ENCODE results near the gene TMEM88. TPM values are rescaled to one million over a fixed set of nuclear protein-coding genes. Genes with fewer than 3 reads are reported as not detected.

The TMEM88 gene
- total RNA-seq, 1 donor from 2014 or later = not detected

- no peak overlapping the region for H3K4me3 ChIP-seq (ENCODE audit: low read depth, low read length)
- TF ChIP-seq, protein P1, sequence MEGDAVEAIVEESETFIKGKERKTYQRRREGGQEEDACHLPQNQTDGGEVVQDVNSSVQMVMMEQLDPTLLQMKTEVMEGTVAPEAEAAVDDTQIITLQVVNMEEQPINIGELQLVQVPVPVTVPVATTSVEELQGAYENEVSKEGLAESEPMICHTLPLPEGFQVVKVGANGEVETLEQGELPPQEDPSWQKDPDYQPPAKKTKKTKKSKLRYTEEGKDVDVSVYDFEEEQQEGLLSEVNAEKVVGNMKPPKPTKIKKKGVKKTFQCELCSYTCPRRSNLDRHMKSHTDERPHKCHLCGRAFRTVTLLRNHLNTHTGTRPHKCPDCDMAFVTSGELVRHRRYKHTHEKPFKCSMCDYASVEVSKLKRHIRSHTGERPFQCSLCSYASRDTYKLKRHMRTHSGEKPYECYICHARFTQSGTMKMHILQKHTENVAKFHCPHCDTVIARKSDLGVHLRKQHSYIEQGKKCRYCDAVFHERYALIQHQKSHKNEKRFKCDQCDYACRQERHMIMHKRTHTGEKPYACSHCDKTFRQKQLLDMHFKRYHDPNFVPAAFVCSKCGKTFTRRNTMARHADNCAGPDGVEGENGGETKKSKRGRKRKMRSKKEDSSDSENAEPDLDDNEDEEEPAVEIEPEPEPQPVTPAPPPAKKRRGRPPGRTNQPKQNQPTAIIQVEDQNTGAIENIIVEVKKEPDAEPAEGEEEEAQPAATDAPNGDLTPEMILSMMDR (IDR thresholded peaks at IDR 0.05; ENCODE audit: insufficient read depth, low read length, severe bottlenecking) = no peak
- no peak for DNase-seq (ENCODE audit: low read depth)
- no peak for FAIRE-seq
- H3K36me3 ChIP-seq (ENCODE audit: control insufficient read depth, insufficient read depth, low read length) = peaks cover 51% of the 10 kb centered on the region
- H3K27me3 ChIP-seq (ENCODE audit: control insufficient read depth, insufficient read depth, low read length) = no peaks in the 10 kb centered on the region
These were observed 38.5 kb downstream of the TMEM88 start for GRCh38 chr17:7893187-7893880.

- H3K36me3 ChIP-seq (ENCODE audit: control insufficient read depth, insufficient read depth, low read length) = peaks cover 60% of the 10 kb centered on the region
- H3K4me3 ChIP-seq (ENCODE audit: low read depth, low read length) = no peak overlapping the region
- TF ChIP-seq, protein P1 (IDR thresholded peaks at IDR 0.05; ENCODE audit: insufficient read depth, low read length, severe bottlenecking) = no peak
- FAIRE-seq (no peak), DNase-seq (ENCODE audit: low read depth) (no peak)
- H3K27me3 ChIP-seq (ENCODE audit: control insufficient read depth, insufficient read depth, low read length) = no peaks in the 10 kb centered on the region
These were observed 39.4 kb downstream of the TMEM88 start for GRCh38 chr17:7894226-7894625.

DNA sequence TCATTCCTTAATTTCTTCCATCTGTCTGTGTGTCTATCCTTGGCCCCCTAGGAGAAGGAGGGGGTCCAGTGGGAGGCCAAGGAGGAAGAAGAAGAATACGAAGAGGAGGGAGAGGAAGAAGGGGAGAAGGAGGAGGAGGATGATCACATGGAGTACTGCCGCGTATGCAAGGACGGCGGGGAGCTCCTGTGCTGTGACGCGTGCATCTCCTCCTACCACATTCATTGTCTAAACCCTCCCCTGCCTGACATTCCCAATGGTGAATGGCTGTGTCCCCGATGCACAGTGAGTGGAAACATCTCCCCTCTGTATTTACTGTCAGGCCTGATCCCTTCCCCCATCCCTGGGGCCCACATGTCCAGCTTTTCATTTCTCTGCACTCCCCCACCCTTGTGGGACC is 40.0 kb downstream of the TMEM88 start:
- FAIRE-seq (no peak), DNase-seq (ENCODE audit: low read depth) (no peak)
- peaks cover 61% of the 10 kb centered on the region for H3K36me3 ChIP-seq (ENCODE audit: control insufficient read depth, insufficient read depth, low read length)

GRCh38 chr17:7897090-7897489 is 42.2 kb downstream of the TMEM88 start:
- no peak for FAIRE-seq
- no peak overlapping the region for H3K4me3 ChIP-seq (ENCODE audit: low read depth, low read length)
- TF ChIP-seq, protein P1 (IDR thresholded peaks at IDR 0.05; ENCODE audit: insufficient read depth, low read length, severe bottlenecking) = no peak
- peaks cover 63% of the 10 kb centered on the region for H3K36me3 ChIP-seq (ENCODE audit: control insufficient read depth, insufficient read depth, low read length)
- H3K27me3 ChIP-seq (ENCODE audit: control insufficient read depth, insufficient read depth, low read length) = no peaks in the 10 kb centered on the region
- no peak for DNase-seq (ENCODE audit: low read depth)

More for the DNA sequence above, 40.0 kb downstream of the TMEM88 start:
- no peaks in the 10 kb centered on the region for H3K27me3 ChIP-seq (ENCODE audit: control insufficient read depth, insufficient read depth, low read length)
- TF ChIP-seq, protein P1 (IDR thresholded peaks at IDR 0.05; ENCODE audit: insufficient read depth, low read length, severe bottlenecking) = no peak
- H3K4me3 ChIP-seq (ENCODE audit: low read depth, low read length) = no peak overlapping the region

DNA sequence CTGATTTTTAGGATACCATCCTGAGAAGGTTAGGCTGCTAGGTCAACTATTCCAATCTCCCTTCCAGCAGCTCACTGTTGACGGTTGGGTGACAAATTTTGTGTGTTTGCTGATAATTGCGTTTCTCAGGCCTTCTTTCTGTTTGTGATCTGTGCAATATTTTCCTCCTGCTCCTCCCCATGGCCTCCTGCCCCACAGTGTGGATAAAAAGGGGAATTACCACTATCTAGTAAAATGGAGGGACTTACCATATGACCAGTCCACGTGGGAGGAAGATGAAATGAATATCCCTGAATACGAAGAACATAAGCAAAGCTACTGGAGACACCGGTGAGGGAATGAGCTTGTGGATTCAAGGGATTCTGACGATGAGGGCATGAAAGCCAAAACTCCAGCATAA is 42.9 kb downstream of the TMEM88 start:
- DNase-seq (ENCODE audit: low read depth) (peak; percentile 50), FAIRE-seq (peak; percentile 73)
- Histone ChIP-seq H3K27me3 (ENCODE audit: control insufficient read depth, insufficient read depth, low read length) (no peaks in the 10 kb centered on the region), H3K4me3 (ENCODE audit: low read depth, low read length) (no peak overlapping the region), H3K36me3 (ENCODE audit: control insufficient read depth, insufficient read depth, low read length) (peaks cover 67% of the 10 kb centered on the region)
- TF ChIP-seq, protein P1 (IDR thresholded peaks at IDR 0.05; ENCODE audit: insufficient read depth, low read length, severe bottlenecking) = peak; percentile 39

All from bronchial epithelial cell (primary cell).